Neural crest cell (in vitro differentiated cells): ENCODE results near the gene SUPT3H. TPM values are rescaled to one million over a fixed set of nuclear protein-coding genes. Genes with fewer than 3 reads are reported as not detected.

Source experiments
- DNase-seq: peaks from one replicate; pipeline ENCODE4 v3.0.0; 2021; ENCODE audit warnings: low read depth, mixed read lengths, low spot score
- H3K27ac Mint-ChIP-seq: one replicate; pipeline ENCODE4 v1.8.0; 2021; ENCODE audit warnings: mild to moderate bottlenecking, mixed read lengths; ENCODE audit not compliant: unreplicated experiment
- H3K27me3 Mint-ChIP-seq: 2 replicates; pipeline ENCODE4 v1.8.0; 2021; ENCODE audit warnings: low read depth, mild to moderate bottlenecking, mixed read lengths
- H3K36me3 Mint-ChIP-seq: 2 replicates; pipeline ENCODE4 v1.8.0; 2021; ENCODE audit warnings: low read depth, mild to moderate bottlenecking, mixed read lengths
- H3K4me1 Mint-ChIP-seq: 2 replicates; pipeline ENCODE4 v1.8.0; 2021; ENCODE audit warnings: mixed read lengths
- H3K4me3 Mint-ChIP-seq: one replicate; pipeline ENCODE4 v1.8.0; 2021; ENCODE audit warnings: mild to moderate bottlenecking, mixed read lengths
- H3K9me3 Mint-ChIP-seq: 2 replicates; pipeline ENCODE4 v1.8.0; 2021; ENCODE audit warnings: mixed read lengths
- total RNA-seq: library from RNA; stranded (reverse); gene quantifications from 2 replicates; pipeline ENCODE4 v1.2.1, GENCODE V29; 2021
- TF ChIP-seq, protein P1 (sequence below): fragments of 200-600 bp; sonication (generic); conservative IDR thresholded peaks from 2 replicates; pipeline ENCODE4 v1.5.0; 2021; ENCODE audit warnings: antibody characterized with exemption, mild to moderate bottlenecking

SUPT3H gene
- total RNA-seq, 1 donor from 2014 or later = 17.0 TPM

DNA sequence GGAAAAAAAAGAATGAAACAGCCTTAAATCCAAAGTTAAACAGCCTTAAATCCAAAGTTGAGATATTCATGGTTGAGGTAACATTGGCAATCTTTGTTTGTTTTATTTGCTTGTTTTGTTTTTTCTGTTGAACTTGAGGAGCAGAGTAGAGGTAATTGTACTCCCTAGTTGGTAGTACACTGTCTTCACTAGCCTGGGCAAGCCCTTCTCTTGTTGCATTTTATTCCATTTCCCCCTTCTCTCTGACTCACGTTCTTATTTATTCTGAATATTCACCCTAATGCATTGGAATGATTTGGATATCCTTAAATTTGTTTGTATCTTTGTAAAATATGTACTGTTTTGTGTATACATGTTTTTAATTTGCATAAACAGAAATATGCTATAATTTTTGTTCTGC, 592.6 kb downstream of the SUPT3H start:
- no peak for DNase-seq
- H3K27ac Mint-ChIP-seq = no peak overlapping the region
- H3K4me3 Mint-ChIP-seq = no peak overlapping the region
- H3K4me1 Mint-ChIP-seq = peaks cover 5% of the 10 kb centered on the region
- peaks cover 4% of the 10 kb centered on the region for H3K36me3 Mint-ChIP-seq
- TF ChIP-seq, protein P1, sequence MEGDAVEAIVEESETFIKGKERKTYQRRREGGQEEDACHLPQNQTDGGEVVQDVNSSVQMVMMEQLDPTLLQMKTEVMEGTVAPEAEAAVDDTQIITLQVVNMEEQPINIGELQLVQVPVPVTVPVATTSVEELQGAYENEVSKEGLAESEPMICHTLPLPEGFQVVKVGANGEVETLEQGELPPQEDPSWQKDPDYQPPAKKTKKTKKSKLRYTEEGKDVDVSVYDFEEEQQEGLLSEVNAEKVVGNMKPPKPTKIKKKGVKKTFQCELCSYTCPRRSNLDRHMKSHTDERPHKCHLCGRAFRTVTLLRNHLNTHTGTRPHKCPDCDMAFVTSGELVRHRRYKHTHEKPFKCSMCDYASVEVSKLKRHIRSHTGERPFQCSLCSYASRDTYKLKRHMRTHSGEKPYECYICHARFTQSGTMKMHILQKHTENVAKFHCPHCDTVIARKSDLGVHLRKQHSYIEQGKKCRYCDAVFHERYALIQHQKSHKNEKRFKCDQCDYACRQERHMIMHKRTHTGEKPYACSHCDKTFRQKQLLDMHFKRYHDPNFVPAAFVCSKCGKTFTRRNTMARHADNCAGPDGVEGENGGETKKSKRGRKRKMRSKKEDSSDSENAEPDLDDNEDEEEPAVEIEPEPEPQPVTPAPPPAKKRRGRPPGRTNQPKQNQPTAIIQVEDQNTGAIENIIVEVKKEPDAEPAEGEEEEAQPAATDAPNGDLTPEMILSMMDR = no peak
- H3K27me3 Mint-ChIP-seq = no peaks in the 10 kb centered on the region
- no peaks in the 10 kb centered on the region for H3K9me3 Mint-ChIP-seq

DNA sequence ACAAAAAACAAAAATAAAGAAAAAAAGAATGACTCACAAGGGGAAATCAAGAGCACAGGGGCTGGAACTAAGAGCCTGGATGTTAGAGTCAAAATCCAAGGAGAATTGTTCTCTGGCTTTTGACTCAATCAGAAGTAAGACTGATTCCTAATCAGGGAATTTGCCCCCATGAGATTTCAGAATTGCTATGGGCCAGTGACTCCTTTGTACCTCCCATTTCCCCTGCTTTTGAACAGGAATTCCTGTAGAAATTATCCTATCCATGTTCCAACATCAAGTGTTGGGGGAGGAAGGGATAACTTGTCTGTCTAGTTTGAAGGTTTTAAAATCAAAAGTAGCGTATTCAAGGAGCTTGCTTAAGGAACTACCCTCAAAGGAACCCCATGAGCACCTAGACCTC, 593.5 kb downstream of the SUPT3H start:
- no peak for DNase-seq
- Mint-ChIP-seq H3K36me3 (peaks cover 4% of the 10 kb centered on the region), H3K4me3 (no peak overlapping the region), H3K27ac (no peak overlapping the region), H3K9me3 (no peaks in the 10 kb centered on the region), H3K27me3 (no peaks in the 10 kb centered on the region), H3K4me1 (peaks cover 2% of the 10 kb centered on the region)
- TF ChIP-seq, protein P1 = no peak

GRCh38 chr6:44782892-44783291, 594.8 kb downstream of the SUPT3H start:
- Mint-ChIP-seq H3K27ac (no peak overlapping the region), H3K4me3 (no peak overlapping the region), H3K4me1 (no peaks in the 10 kb centered on the region), H3K36me3 (peaks cover 4% of the 10 kb centered on the region), H3K27me3 (no peaks in the 10 kb centered on the region), H3K9me3 (no peaks in the 10 kb centered on the region)
- TF ChIP-seq, protein P1 = no peak
- DNase-seq = no peak

DNA sequence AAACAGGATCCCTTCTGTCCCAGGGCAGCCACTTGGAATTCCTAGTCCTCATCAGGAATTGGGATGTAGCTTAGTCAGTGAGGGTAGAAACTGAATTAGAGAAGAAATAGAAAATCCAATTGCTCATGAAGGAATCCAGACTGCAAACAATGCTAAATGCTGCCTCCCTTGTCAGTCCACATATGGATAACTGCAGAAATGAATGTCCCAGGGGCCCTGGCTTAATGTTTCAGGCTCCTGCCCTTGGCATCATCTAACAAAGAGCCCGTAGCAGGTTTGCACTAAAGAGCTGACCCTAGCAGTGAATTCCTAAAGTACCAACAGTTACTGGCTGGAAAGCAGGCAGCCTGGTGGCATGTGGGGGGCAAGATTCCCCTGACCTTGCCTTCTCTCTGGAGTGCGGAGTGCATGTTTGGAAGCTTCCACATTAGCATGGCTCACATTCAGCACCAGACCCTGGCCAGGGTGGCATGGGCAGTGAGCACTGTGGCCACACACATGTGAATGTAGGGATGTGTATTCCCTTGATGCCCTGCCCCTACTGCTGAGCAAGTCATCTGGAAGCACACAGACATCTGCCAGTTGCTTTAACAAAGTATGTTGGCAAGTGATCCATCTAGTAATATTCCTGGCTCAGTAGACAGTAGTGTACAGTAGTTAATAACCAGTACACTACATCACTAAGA, 595.7 kb downstream of the SUPT3H start:
- Mint-ChIP-seq H3K9me3 (no peaks in the 10 kb centered on the region), H3K36me3 (peaks cover 4% of the 10 kb centered on the region), H3K4me1 (no peaks in the 10 kb centered on the region), H3K4me3 (no peak overlapping the region), H3K27me3 (no peaks in the 10 kb centered on the region), H3K27ac (no peak overlapping the region)
- DNase-seq = no peak
- TF ChIP-seq, protein P1 = no peak

DNA sequence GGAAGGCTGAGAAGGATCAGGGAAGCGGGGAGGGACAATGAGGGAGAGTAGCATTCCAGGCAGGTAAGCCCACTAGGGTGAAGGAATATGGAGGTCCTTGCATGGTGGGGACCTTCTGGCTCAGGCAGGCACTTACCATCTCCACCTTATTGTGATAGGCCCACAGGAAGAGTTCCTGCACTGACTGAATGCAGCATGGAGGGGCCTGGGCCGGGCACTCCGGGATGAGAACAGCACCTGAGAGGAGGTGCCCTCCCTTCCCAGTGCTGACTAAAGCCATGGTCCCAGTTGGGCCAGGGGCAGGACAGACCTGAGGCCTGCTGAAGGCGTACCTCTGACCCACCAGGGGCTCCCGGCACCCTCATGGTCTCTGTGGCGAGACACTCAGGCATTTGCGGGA, 597.6 kb downstream of the SUPT3H start:
- no peak overlapping the region for H3K4me3 Mint-ChIP-seq
- TF ChIP-seq, protein P1 = no peak
- H3K36me3 Mint-ChIP-seq = peaks cover 4% of the 10 kb centered on the region
- H3K9me3 Mint-ChIP-seq = peaks cover 5% of the 10 kb centered on the region
- no peak overlapping the region for H3K27ac Mint-ChIP-seq
- no peak for DNase-seq
- H3K27me3 Mint-ChIP-seq = no peaks in the 10 kb centered on the region
- H3K4me1 Mint-ChIP-seq = no peaks in the 10 kb centered on the region
